NT2/D1 (cell line): ENCODE results near the gene NPC2.

ENCODE experiments used
- SUZ12 ChIP-seq: IDR thresholded peaks from 2 replicates; pipeline ENCODE4 v1.6.1; 2011; ENCODE audit not compliant: insufficient read length, insufficient read depth; ENCODE audit errors: extremely low read depth
- YY1 ChIP-seq: IDR thresholded peaks from 2 replicates; pipeline ENCODE4 v1.6.1; 2011; ENCODE audit not compliant: insufficient read length, insufficient read depth

GRCh38 chr14:74504874-74505720, 12.0 kb upstream of the NPC2 start:
- TF ChIP-seq YY1 (no peak), SUZ12 (no peak)
